Mesenchymal stem cell (in vitro differentiated cells and primary cell): ENCODE results near the gene CLIC5.
A peak's percentile ranks its signal among the peaks of the same experiment; 100 is the strongest.
"Not testable (repeated sequence)": the region's sequence is repeated elsewhere in the genome, so short reads cannot be mapped to it uniquely, and the experiment has no call there.

Source experiments
- DNase-seq: peaks from one replicate; pipeline ENCODE4 v3.0.0-alpha.2; 2013
- H2AFZ ChIP-seq: one replicate; pipeline ENCODE4 v1.6.1; 2013; ENCODE audit warnings: low read depth, mild to moderate bottlenecking, control low read depth, inconsistent platforms, low read length, moderate library complexity
- H2AK5ac ChIP-seq: 2 replicates; pipeline ENCODE4 v1.6.1; 2013; ENCODE audit warnings: low read length, moderate library complexity, mild to moderate bottlenecking, inconsistent platforms; ENCODE audit not compliant: severe bottlenecking
- H2BK120ac ChIP-seq: one replicate; pipeline ENCODE4 v1.6.1; 2013; ENCODE audit warnings: low read depth, mild to moderate bottlenecking, inconsistent platforms, low read length, moderate library complexity
- H2BK12ac ChIP-seq, 2 experiments: one replicate each; pipeline ENCODE4 v1.6.1; 2013; ENCODE audit warnings: inconsistent platforms in 2 of 2, low read length in 2 of 2, mild to moderate bottlenecking in 2 of 2, moderate library complexity in 2 of 2, control low read depth in 1 of 2
- H2BK15ac ChIP-seq: one replicate; pipeline ENCODE4 v1.6.1; 2013; ENCODE audit warnings: mild to moderate bottlenecking, low read depth, inconsistent platforms; ENCODE audit not compliant: poor library complexity, severe bottlenecking
- H2BK5ac ChIP-seq: 2 replicates; pipeline ENCODE4 v1.6.1; 2013; ENCODE audit warnings: low read depth, mild to moderate bottlenecking, low read length, control low read depth, inconsistent platforms; ENCODE audit not compliant: poor library complexity, severe bottlenecking
- H3K14ac ChIP-seq, 2 experiments: one replicate each; pipeline ENCODE4 v1.6.1; 2013; ENCODE audit warnings: inconsistent platforms in 2 of 2, low read length in 2 of 2, control low read depth in 1 of 2, mild to moderate bottlenecking in 1 of 2, moderate library complexity in 1 of 2
- H3K18ac ChIP-seq, 2 experiments: one replicate each; pipeline ENCODE4 v1.6.1; 2013; ENCODE audit warnings: inconsistent platforms in 2 of 2, low read length in 2 of 2, control low read depth in 1 of 2, low read depth in 1 of 2, mild to moderate bottlenecking in 1 of 2
- H3K23ac ChIP-seq, 2 experiments: one replicate each; pipeline ENCODE4 v1.6.1; 2013; ENCODE audit warnings: inconsistent platforms in 2 of 2, low read length in 2 of 2, mild to moderate bottlenecking in 2 of 2, moderate library complexity in 2 of 2, control low read depth in 1 of 2
- H3K27ac ChIP-seq: 2 replicates; pipeline ENCODE4 v1.5.1; 2013; ENCODE audit warnings: mild to moderate bottlenecking, moderate library complexity, low read length, control low read depth, inconsistent platforms; ENCODE audit not compliant: poor library complexity, severe bottlenecking
- H3K27me3 ChIP-seq, 2 experiments: 2 replicates each; pipeline versions ENCODE4 v1.6.1 to v1.7.0; 2013; ENCODE audit warnings: low read length in 2 of 2, mild to moderate bottlenecking in 2 of 2, moderate library complexity in 2 of 2, control low read depth in 1 of 2, inconsistent platforms in 1 of 2; ENCODE audit not compliant: control insufficient read depth in 1 of 2, insufficient read depth in 1 of 2
- H3K36me3 ChIP-seq, 2 experiments: 2 replicates each; pipeline versions ENCODE4 v1.6.1 to v1.7.0; 2013; ENCODE audit warnings: low read length in 2 of 2, control low read depth in 1 of 2, inconsistent platforms in 1 of 2, low read depth in 1 of 2, mild to moderate bottlenecking in 1 of 2; ENCODE audit not compliant: insufficient read depth in 2 of 2, control insufficient read depth in 1 of 2
- H3K4ac ChIP-seq, 2 experiments: one replicate each; pipeline ENCODE4 v1.6.1; 2013; ENCODE audit warnings: inconsistent platforms in 2 of 2, low read length in 2 of 2, mild to moderate bottlenecking in 2 of 2, moderate library complexity in 2 of 2, control low read depth in 1 of 2, low read depth in 1 of 2
- H3K4me1 ChIP-seq: 2 replicates; pipeline ENCODE4 v1.6.1; 2013; ENCODE audit warnings: low read depth, low read length, control low read depth; ENCODE audit not compliant: control insufficient read depth, insufficient read depth
- H3K4me2 ChIP-seq: 2 replicates; pipeline ENCODE4 v1.6.1; 2013; ENCODE audit warnings: low read length, mild to moderate bottlenecking, inconsistent platforms; ENCODE audit not compliant: poor library complexity, severe bottlenecking
- H3K4me3 ChIP-seq, 2 experiments: 2 replicates each; pipeline versions ENCODE4 v1.5.1 to v1.7.0; 2013; ENCODE audit warnings: low read length in 2 of 2, mild to moderate bottlenecking in 2 of 2, control low read depth in 1 of 2, low read depth in 1 of 2; ENCODE audit not compliant: insufficient read depth in 1 of 2
- H3K79me1 ChIP-seq: replicated peaks from 2 replicates; pipeline ENCODE4 v1.6.1; 2013; ENCODE audit warnings: mild to moderate bottlenecking, control low read depth, low read length, inconsistent platforms; ENCODE audit not compliant: poor library complexity, severe bottlenecking
- H3K9ac ChIP-seq: 2 replicates; pipeline ENCODE4 v1.7.0; 2013; ENCODE audit warnings: mild to moderate bottlenecking, low read length, moderate library complexity
- H3K9me3 ChIP-seq: 2 replicates; pipeline ENCODE4 v1.7.0; 2013; ENCODE audit warnings: mild to moderate bottlenecking, low read length; ENCODE audit not compliant: control insufficient read depth
- H4K8ac ChIP-seq: one replicate; pipeline ENCODE4 v1.6.1; 2013; ENCODE audit warnings: inconsistent platforms, mild to moderate bottlenecking, low read length, moderate library complexity
- H4K91ac ChIP-seq: one replicate; pipeline ENCODE4 v1.6.1; 2013; ENCODE audit warnings: mild to moderate bottlenecking, low read length, inconsistent platforms
- WGBS: methylation state at CpG from one replicate; pipeline ENCODE4 v1.1.7; 2013; ENCODE audit warnings: mixed read lengths; 5-methylcytosine and 5-hydroxymethylcytosine counted together

Gene CLIC5

GRCh38 chr6:45927421-45928320, 88.0 kb downstream of the CLIC5 start:
- WGBS: 65% methylated on average over 8 of the region's 9 CpGs

GRCh38 chr6:45926423-45926822, 89.2 kb downstream of the CLIC5 start:
- H3K4me2 ChIP-seq, H4K91ac ChIP-seq, H2BK5ac ChIP-seq, H3K27ac ChIP-seq, H3K14ac ChIP-seq, H3K4ac ChIP-seq, DNase-seq, H3K79me1 ChIP-seq, H3K4me1 ChIP-seq, H3K4me3 ChIP-seq, H4K8ac ChIP-seq, H3K36me3 ChIP-seq, H3K23ac ChIP-seq, H3K18ac ChIP-seq, H2BK120ac ChIP-seq, H2AFZ ChIP-seq, H2BK15ac ChIP-seq, H3K9ac ChIP-seq, H2BK12ac ChIP-seq, H3K9me3 ChIP-seq, H2AK5ac ChIP-seq: not testable (repeated sequence)
- peaks cover 4 to 11% of the 10 kb centered on the region in 2 experiments for H3K27me3 ChIP-seq
- WGBS: 100% methylated on average over 8 of the region's 8 CpGs

More at GRCh38 chr6:45927421-45928320, 88.0 kb downstream of the CLIC5 start:
- Histone ChIP-seq H3K14ac (no peak overlapping the region), H3K79me1 (no peaks in the 10 kb centered on the region), H3K23ac (no peak overlapping the region), H2AK5ac (no peak overlapping the region), H3K18ac (no peak overlapping the region), H2BK12ac (no peak overlapping the region), H2BK120ac (no peak overlapping the region), H3K9ac (no peak overlapping the region), H3K36me3 (no peaks in the 10 kb centered on the region), H4K8ac (no peak overlapping the region), H3K4ac (no peak overlapping the region), H2AFZ (no peak overlapping the region), H2BK5ac (no peak overlapping the region), H3K4me1 (no peaks in the 10 kb centered on the region), H3K9me3 (no peaks in the 10 kb centered on the region), H4K91ac (no peak overlapping the region), H3K27ac (no peak overlapping the region), H2BK15ac (no peak overlapping the region), H3K27me3 (peaks cover 4 to 11% of the 10 kb centered on the region in 2 experiments), H3K4me2 (no peak overlapping the region), H3K4me3 (no peak overlapping the region)
- DNase-seq: no peak

DNA sequence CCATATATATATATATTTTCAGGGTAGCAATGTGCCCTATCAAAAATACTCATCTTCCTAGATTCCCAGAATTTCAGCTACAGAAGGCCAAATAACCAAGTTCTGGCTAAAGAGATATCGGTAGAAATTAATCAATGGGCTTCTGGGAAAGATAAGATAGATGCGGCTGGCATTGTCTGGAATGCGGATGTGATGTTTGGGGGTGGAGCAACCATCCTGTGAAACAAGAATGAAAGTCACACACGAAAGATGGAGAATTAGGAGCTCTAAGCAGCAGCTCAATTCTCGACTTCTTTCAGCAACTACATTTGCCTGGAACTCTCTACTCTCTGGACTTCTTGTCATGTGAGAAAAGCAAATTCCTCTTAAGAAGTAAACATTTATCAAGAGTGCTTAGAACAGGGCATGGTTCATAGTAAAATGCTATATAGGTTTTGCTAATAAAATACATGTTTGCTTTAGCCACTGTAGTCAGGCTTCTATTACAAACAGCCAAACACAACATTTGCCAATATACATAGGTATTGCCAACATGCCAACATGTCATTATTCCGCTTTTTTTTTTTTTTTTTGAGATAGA, 90.8 kb downstream of the CLIC5 start:
- no peak overlapping the region for H2AK5ac ChIP-seq
- H3K36me3 ChIP-seq: no peaks in the 10 kb centered on the region
- no peak overlapping the region for H2BK15ac ChIP-seq
- peaks cover 1% of the 10 kb centered on the region for H3K4me1 ChIP-seq
- H2AFZ ChIP-seq: no peak overlapping the region
- H2BK5ac ChIP-seq: no peak overlapping the region
- no peaks in the 10 kb centered on the region for H3K9me3 ChIP-seq
- H3K14ac ChIP-seq: no peak overlapping the region
- H3K4ac ChIP-seq: no peak overlapping the region
- H3K9ac ChIP-seq: no peak overlapping the region
- no peak overlapping the region for H4K8ac ChIP-seq
- peaks cover 4 to 11% of the 10 kb centered on the region in 2 experiments for H3K27me3 ChIP-seq
- no peak overlapping the region for H3K4me2 ChIP-seq
- H3K79me1 ChIP-seq: no peaks in the 10 kb centered on the region
- H3K27ac ChIP-seq: no peak overlapping the region
- no peak overlapping the region for H3K18ac ChIP-seq
- H3K4me3 ChIP-seq: no peak overlapping the region
- DNase-seq: peak; percentile 2
- H2BK12ac ChIP-seq: no peak overlapping the region
- no peak overlapping the region for H4K91ac ChIP-seq
- no peak overlapping the region for H3K23ac ChIP-seq
- H2BK120ac ChIP-seq: no peak overlapping the region
- WGBS: 78% methylated on average over 5 of the region's 6 CpGs

DNA sequence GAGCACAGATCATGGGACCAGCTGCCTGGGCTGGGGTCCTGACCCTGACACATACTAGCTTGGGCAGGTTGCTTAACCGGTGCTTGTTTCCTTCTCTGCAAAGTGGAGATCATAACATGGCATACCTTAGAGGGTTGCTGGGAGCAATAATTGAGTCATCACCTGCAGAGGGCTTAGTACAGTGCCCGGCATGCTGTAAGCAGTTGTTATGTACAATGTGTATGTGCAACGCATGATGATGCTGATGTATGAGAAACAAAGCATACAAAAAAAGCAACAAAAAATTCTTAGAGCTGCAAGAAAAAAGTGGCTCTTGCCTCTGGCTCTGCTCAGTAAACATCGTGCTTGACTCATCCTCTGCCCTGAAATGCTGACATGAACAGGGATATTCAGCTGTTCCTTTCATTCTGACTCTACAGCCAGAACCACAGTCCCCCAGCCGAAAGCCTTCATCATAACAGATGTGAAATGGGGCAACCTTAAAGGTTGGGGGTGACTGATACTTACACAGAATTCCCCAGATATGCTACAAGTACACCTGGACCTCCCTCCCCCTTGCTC, 91.7 kb downstream of the CLIC5 start:
- Histone ChIP-seq H3K23ac (no peak overlapping the region), H4K8ac (no peak overlapping the region), H2AFZ (no peak overlapping the region), H3K14ac (no peak overlapping the region), H2AK5ac (no peak overlapping the region), H3K79me1 (no peaks in the 10 kb centered on the region), H3K36me3 (no peaks in the 10 kb centered on the region), H3K18ac (no peak overlapping the region), H3K4me1 (peaks cover 1% of the 10 kb centered on the region), H4K91ac (no peak overlapping the region), H2BK15ac (no peak overlapping the region), H3K4me2 (no peak overlapping the region), H3K9ac (peak overlapping the region; percentile 52), H3K27ac (no peak overlapping the region), H3K9me3 (no peaks in the 10 kb centered on the region), H3K27me3 (peaks cover 4 to 11% of the 10 kb centered on the region in 2 experiments), H2BK5ac (no peak overlapping the region), H3K4ac (no peak overlapping the region), H2BK120ac (no peak overlapping the region), H2BK12ac (no peak overlapping the region), H3K4me3 (no peak overlapping the region)
- DNase-seq: peak; percentile 91
- WGBS: 23% methylated on average over 4 of the region's 5 CpGs
